ENCODE data around the gene GORASP1.

The GORASP1 gene

DNA sequence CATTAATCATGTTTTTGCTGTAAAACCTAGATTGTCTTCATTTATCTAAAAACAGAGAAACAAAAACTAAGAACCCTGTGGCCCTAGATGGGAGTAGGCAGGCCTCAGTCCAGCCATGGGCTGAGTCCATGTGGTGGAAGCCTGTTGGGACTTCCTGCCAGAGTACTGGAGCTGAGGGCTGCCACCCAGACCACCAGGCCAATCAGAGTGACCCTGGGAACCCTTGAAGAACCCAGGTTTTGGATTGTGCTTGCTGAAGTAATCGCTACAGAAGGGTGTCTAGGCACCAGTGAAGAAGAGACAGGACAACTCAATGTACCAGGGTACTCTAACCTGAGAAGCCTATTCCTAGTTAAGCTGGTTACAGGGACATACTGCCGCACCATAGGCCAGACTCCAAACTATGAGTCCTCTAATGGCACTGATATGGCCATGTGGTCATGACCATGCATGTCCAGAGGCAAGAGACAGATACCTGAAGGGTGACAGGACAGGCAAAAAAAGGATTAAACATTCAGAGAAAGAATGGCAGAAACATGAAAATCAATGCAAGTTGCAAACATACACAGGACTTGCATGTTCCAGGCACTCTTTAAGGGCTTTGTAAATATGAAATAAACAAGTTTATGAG, 33.0 kb upstream of the GORASP1 start:
- no peak for DNase-seq

DNA sequence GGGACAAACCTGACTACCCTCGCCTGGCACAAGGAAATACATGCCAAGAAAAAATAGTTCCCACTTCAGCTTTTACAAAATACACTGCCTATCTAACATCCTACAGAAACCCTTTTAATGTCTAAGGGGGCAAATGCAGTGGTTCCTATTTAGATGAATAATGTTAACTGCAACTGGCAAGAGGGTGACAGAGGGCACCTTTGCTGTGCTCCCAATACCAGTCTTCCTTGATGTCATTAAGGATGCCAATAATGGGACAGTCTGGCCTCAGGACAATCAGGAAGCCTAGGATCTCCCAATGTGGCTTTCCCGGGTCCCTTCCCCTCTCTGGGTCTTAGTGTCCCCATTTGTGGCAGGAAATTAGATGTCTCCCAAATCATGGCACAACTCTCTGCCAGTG, 32.0 kb upstream of the GORASP1 start:
- DNase-seq = no peak

DNA sequence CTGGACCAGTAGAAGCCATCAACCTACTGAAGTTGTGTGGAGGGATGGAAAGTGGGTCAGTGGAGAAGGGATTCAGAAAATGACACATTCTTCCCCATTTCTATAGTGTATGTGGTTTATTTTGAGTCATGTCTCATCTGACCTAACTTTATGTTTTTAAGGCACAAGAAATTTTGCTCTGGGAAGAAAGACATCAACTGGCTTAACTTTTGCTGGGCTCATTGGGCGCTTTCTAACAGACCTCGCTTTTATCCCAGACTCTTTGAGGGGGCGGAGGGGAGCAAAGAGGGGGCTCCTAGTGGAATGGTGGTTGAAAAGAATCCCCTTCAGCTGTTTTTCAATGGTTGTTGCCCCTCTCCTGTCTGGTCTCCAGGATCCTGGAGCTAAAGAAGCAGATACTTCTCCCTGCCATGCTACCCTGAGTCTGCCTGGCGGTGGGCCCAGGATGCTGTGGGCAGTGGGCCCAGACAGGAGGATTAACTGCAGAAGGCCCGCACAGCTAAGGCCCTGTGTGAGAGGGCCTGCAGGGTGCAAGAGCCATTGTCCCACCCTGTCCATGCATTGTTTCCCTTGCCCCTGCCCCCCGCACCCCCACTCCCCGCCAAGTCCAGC, 31.5 kb upstream of the GORASP1 start:
- DNase-seq = no peak

DNA sequence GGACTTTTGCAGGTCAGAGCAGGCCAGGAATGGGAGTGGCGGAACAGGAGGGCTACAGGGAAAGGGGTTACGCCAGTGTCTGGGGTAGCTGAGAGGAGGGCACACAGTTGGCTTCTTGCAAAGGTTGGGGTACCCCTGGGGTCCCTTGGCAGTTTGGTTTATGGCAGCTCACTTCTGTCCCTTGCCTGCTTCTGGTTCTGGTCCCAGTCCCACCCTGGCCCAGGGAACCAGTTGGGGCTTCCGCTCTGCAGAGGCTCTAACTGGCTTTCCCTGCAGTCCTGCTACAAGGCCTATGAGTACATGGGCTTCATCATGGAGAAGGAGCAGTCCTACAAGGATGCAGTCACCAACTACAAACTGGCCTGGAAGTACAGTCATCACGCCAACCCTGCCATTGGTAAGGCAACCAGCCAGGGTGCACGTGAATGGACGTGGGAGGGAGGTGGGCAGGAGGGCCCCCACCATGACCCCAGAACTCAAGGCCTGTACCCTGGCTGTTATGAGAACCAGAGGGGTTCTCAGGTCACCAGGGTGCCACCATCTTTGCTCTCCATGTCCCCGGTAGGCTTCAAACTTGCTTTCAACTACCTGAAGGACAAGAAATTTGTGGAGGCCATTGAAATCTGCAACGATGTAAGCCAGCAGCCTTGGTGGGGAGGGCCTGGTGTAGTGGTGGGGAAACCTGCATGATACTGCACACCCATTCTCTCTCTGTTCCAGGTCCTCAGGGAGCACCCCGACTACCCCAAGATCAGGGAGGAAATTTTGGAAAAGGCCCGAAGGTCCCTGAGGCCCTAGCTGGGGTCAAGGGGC, 30.8 kb upstream of the GORASP1 start:
- DNase-seq = no peak

DNA sequence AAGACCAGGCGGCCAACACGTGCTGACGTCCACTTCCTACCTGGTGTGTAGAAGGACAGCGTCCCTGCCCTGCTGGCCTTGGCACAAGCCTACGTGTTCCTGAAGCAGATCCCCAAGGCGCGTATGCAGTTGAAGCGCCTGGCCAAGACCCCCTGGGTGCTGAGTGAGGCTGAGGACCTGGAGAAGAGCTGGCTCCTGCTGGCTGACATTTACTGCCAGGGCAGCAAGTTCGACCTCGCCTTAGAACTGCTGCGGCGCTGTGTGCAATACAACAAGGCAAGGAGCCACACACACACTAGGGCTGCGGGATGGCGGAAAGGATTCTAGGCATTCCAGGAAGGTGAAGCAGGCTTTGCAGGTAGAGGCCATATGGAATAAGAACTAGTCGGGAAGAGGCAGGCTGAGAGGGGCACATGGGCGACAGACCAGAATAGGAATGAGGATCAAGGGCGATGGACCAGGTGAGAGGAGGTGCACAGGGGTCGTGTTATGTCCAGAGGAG, 30.1 kb upstream of the GORASP1 start:
- DNase-seq = no peak

DNA sequence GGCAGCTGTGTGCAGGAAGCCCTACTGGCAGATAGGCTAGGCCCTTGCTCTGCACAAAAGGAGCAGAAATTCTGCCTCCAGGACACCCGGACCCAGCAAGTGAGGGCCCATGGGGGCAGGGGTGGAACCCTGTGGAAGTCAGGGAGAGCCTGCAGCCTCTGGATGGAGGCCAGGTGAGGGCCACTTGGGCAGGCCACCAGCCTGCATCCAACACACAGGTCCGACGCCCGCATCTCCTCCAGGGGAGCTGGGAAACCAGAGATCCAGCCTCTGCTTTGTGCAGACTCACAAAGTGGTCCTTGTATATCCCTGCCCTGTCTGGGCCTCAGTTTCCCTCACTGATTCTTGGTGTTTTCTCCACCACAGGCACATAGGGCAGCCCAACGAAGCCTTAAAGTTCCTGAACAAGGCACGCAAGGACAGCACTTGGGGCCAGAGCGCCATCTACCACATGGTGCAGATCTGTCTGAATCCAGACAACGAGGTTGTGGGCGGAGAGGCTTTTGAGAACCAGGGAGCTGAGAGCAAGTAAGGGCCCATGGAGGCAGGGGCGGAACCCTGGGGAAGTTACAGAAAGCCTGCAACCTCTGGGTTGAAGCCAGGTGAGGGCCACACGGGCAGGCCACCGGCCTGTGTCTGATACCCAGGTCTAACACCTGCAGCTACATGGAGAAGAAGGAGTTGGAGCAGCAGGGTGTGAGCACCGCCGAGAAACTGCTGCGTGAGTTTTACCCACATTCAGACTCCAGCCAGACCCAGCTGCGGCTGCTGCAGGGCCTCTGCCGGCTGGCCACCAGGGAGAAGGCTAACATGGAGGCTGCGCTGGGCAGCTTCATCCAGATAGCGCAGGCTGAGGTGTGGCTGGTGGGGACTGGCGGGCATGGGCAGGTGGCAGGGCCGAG, 29.4 kb upstream of the GORASP1 start:
- no peak for DNase-seq

DNA sequence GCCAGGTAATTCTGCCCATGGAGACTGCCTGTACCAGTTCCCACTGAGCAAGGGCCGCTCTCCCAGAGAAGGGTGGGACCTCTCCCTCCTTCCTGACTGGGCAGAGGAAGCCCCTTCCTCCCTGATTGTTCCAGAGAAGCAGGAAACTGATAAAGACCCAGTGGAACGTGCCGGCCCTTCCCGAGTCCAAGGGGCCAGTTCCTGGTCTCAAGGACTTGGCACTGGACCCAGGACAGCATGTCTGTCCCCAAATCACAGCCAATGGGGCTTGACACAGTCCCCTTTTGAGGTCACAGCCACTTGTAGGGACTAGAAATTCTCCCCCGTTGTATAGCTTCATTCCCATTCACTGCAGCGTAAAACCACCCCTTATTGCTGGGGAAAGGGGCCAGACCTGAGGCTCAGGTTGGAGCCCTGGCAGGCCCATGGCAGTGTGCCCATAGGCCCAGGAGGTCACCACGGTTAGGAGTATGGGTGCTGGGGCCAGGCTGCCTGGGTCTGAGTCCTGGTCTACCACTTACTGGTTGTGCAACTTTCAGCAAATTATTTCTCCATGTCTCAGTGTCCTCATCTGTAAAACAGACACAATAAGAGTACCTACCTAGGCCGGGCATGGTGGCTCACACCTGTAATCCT, 27.9 kb upstream of the GORASP1 start:
- no peak for DNase-seq

DNA sequence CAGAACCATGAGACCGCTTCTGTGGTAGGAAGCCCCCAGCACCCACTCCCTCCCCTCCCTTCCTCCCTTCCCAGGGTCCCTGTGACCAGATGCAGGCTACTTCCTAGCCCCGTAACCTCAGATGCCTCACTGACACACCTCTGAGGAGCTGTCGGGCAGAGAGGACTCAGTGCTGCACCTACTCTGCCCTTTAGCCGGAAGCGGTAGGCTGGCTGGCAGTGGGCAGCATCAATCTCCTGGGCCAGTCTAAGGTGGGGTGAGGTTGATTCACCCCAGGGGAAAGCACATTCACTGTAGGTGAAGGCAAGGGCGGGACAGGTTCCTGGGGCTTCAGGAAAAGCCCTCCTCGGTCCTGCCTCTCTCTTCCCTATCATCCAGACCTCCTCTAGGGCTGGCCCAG, 26.9 kb upstream of the GORASP1 start:
- no peak for DNase-seq

DNA sequence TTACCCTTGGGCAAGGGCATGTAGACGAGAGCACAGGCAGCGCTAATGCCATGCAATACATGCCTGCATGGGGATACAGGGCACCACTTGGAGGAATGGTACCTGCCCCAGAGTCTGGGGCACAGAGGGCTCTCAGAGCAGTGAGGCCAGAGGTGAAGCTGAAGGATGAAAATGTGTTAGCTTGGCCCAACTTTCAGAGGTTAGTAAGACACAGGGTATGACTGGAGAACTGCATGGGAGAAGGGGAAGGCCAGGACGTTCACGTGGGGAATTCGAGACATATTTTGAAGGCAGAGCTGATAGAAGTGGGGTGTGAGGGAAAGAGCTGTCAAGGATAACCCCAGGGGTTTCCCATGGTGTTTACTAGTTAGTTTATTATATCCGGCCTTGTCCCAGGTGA, 26.4 kb upstream of the GORASP1 start:
- no peak for DNase-seq

DNA sequence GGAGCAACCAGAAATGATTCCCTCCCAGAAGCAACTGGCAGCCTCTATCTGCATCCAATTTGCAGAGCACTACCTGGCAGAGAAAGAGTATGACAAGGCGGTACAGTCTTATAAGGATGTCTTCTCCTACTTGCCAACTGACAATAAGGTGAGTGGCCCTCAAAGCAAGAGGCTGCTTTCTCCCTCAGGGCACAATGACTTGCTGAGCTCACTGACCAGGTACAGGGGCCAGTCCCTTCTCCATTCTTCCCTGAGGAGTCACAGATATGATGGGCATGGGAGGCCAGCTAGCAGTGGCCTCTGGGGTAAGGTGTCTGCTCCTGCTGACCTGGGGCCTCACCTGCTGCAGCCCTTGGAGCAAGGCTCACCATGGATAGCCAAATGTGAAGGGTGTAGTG, 25.7 kb upstream of the GORASP1 start:
- DNase-seq = no peak

DNA sequence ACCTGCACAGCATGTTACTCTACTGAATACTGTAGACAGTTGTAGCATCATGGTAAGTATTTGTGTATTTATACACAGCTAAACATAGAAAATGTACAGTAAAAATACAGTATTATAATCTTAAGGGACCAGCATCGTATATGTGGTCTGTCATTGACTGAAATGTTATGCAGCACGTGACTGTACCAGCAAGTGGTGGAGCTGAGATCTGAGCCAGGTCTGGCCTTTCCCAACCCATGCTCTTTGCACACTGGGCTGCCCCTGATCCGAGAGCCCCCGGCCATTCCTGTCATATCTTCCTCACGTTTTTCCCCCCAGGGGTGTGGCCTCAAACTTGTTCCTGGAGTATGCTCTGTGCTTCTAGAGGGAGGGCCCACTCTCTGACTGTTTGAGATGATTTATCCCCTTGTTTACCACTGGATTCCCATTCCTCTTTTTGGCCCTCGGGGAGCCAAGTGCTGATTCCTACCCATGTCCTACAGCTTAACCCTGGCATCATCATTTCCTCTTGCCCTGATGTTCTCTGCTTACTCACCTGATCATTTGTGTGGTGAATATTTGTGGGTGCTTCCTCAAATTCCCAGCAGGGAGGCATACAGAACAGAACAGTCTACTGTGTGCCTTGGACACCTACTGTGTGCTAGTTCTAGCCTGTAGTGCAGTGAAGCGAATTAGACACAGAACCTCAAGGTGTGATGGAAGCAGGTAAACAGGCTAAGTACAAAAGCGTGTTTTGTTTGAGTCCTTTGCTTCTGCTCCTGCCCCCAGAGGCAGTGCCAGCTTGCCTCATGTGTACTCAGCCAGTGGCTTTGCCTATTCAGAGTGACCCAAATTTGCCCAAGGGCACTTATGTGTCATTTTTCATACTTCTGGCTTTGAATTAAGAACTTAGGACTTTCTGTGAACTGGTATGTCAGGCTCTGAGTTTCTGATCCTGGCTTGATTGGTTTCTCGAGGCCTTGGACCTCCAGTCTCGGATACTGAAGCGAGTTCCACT, 25.0 kb upstream of the GORASP1 start:
- no peak for DNase-seq

DNA sequence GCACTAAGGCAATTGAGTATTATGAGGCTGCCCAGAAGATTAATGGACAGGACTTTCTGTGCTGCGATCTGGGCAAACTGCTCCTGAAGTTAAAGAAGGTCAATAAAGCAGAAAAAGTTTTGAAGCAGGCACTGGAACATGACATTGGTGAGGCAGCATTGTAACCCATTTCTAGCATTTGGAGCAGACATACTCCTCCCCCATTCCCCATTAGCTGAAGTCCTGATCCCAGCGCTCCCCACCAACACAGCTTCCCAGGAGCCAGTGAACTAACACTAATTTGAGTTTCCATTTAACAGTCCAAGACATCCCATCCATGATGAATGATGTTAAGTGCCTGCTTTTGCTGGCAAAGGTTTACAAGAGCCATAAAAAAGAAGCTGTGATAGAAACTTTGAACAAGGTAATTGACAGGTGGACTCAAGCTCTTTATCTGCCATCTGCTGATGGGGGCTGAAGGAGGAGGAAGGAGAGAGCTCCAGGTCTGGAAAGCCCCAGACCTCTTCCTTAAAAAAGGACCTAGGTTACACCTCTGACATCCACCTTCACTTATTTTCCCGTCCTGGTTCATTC, 23.4 kb upstream of the GORASP1 start:
- DNase-seq = no peak

DNA sequence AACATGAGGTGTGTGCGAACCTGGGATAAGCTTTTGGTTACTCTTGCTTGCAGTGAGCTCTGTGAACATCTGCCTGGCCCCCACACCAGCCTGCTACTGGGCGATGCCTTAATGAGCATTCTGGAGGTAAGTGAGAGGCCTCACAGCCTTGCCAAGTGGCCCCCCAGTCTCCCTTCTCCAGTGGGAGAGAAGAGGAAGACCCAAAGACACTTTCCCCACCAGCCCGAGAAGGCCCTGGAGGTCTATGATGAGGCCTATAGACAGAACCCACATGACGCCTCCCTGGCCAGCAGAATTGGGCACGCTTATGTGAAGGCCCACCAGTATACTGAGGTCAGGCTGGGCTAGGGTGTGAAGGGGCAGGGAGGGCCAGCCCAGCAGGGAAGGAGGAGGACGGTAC, 22.6 kb upstream of the GORASP1 start:
- no peak for DNase-seq

DNA sequence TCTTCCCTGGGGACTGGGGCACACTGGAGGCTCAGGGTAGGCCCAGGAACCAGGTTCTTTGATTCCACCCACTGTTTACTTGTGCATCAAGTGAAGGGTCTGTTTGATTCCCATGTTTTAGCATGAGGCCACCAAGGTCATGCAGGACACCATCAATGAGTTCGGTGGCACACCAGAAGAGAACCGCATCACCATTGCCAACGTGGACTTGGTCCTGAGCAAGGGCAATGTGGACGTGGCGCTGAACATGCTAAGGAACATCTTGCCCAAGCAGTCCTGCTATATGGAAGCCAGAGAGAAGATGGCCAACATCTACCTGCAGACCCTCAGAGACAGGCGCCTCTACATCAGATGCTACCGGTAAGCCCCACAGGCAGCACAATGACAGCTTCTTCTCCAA, 21.5 kb upstream of the GORASP1 start:
- no peak for DNase-seq

DNA sequence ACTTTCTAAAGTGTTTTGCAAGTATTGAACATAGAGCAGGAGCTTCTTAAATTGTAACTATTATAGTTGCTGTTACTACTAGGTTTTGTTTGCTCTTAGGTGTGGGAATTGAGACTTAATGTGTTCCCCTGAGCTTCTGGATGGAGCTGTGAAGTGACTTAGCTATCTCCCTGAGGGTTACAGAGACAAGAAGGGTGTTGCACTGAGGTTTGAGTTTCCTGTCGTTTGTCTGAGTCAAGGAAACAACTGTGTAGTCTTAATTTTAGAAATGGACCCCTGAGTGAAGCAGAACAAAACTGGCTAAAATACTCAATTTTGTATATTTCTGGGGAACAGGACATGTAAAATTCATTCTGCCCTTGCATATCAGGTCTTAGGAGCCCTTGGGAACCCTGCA, 20.5 kb upstream of the GORASP1 start:
- no peak for DNase-seq

DNA sequence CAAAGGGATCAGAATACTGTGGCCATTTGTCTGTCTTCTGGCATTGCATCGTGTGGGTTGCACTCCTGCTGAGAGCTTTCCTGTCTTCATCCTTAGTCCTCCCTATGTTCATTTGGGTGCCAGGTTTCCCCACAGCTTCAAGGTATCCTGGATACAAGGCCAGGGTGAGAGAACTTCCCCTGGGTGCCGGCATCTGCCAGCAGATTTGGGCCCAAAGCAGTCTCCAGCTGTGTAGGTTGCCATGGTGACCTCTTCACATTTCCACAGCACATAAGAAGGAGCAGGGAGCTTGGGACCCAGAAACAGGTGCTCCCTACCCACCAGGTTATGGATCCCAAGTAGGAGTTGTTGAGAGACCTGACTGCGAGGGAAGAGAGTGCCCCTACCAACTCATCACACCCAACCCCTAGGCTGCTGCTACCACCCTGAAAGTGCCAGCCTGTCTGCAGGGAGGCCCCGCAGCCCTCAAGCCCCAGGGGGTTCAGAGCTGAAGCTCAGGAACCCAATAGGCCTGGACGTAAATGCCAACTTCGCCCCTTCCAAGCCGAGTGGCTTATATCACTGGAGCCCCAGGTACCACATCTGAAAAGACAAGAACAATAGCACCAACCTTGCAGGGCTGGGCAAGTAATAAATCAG, 20.0 kb upstream of the GORASP1 start:
- no peak for DNase-seq

DNA sequence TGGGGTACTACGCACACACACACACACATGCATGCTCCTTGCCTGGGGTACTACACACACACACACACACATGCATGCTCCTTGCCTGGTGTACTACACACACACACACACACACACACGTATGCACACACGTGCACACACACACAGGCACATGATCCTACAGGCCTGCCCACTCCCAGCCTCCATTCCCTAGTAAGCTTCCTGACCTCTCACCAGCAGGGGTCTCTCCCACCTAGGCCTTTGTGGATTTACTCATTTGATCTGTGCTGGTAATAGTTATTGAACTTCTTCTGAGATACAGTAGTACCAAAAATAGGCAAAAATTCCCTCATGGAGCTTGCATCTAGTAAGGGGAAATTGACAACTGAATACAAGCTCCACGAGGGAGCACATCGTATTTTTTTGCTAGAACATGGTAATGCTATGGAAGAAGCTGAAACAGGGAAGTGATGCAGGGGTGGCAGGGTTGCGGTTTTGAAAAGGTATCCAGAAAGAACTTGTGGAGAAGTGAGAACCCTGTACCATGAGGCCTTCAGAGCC, 19.2 kb upstream of the GORASP1 start:
- no peak for DNase-seq

DNA sequence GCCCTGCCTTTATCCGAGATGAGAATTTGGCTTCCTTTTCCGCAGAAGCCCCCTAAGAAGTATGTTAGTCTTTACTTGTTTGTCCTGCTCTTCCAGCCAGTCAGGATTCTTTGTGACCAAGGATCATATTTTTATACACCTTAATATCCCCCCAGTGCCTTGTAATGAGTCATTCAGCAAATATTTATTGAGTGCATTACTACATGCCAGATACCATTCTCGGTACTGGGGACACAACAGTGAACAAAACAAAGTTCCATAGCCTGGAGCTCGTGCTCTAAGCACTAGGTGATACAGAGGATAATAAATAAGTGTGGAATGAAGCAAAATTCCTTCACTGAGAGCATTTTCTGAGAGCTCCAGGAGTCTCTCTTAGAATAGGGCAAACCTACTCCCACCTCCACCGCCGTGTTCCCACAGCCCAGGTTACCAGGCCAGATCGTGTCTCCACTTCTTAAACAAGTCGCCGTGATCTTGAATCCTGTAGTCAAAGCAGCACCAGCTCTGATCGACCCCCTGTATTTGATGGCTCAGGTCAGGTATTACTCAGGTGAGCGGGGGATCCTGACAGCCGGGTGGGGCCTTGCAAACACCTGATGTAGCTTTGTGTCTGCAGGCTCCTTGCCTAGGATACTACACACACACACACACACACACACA, 18.5 kb upstream of the GORASP1 start:
- no peak for DNase-seq

All from NCI-H2081 treated with DMSO at 0.1 percent for 48 hours (cell line).